Keratinocyte (primary cell): ENCODE results near the gene SIM2. TPM values are rescaled to one million over a fixed set of nuclear protein-coding genes. Genes with fewer than 3 reads are reported as not detected.

Experiments used
- DNase-seq: peaks from one replicate; pipeline ENCODE4 v3.0.0-alpha.2; 2011; ENCODE audit warnings: low read depth, missing footprints, low spot score
- FAIRE-seq: peaks from 2 replicates; lab custom pipeline; 2011; peaks lifted over from hg19 to GRCh38; lab: Jason Lieb, UNC
- H2AFZ ChIP-seq: 2 replicates; pipeline ENCODE4 v1.6.0; 2012; ENCODE audit warnings: low read length, control low read depth, inconsistent platforms; ENCODE audit not compliant: control insufficient read depth
- H3K27ac ChIP-seq: 2 replicates; pipeline ENCODE4 v1.5.1; 2011; ENCODE audit warnings: low read length; ENCODE audit not compliant: control insufficient read depth, insufficient read depth
- H3K27me3 ChIP-seq: 3 replicates; pipeline ENCODE4 v1.6.0; 2011; ENCODE audit warnings: low read length; ENCODE audit not compliant: control insufficient read depth, insufficient read depth; ENCODE audit errors: extremely low read depth
- H3K36me3 ChIP-seq, 2 experiments: 2 replicates in 1 of 2; 3 replicates in 1 of 2; pipeline ENCODE4 v1.5.1; 2011; ENCODE audit warnings: low read length in 2 of 2, mild to moderate bottlenecking in 1 of 2; ENCODE audit not compliant: control insufficient read depth in 2 of 2, insufficient read depth in 2 of 2; ENCODE audit errors: extremely low read depth in 1 of 2
- H3K4me1 ChIP-seq: 3 replicates; pipeline ENCODE4 v1.5.1; 2011; ENCODE audit warnings: low read length; ENCODE audit not compliant: control insufficient read depth, insufficient read depth; ENCODE audit errors: extremely low read depth
- H3K4me2 ChIP-seq: 3 replicates; pipeline ENCODE4 v1.6.0; 2011; ENCODE audit warnings: low read depth, low read length; ENCODE audit not compliant: control insufficient read depth, insufficient read depth; ENCODE audit errors: extremely low read depth
- H3K4me3 ChIP-seq, 3 experiments: fragments of 200-600 bp in 1 of 3; sonication (generic) in 1 of 3; 2 replicates in 2 of 3; 3 replicates in 1 of 3; pipeline ENCODE4 v1.5.1; 2011 to 2016; ENCODE audit warnings: low read length in 3 of 3, mild to moderate bottlenecking in 3 of 3, control low read depth in 2 of 3, inconsistent platforms in 1 of 3, low read depth in 1 of 3, mixed read lengths in 1 of 3, mixed run types in 1 of 3, moderate library complexity in 1 of 3; ENCODE audit not compliant: control insufficient read depth in 2 of 3, insufficient read depth in 2 of 3; ENCODE audit errors: extremely low read depth in 1 of 3
- H3K79me2 ChIP-seq: 2 replicates; pipeline ENCODE4 v1.6.0; 2012; ENCODE audit warnings: low read length; ENCODE audit not compliant: control insufficient read depth, insufficient read depth
- H3K9ac ChIP-seq: 3 replicates; pipeline ENCODE4 v1.6.0; 2011; ENCODE audit warnings: low read length; ENCODE audit not compliant: control insufficient read depth, insufficient read depth; ENCODE audit errors: extremely low read depth
- H3K9me1 ChIP-seq: 3 replicates; pipeline ENCODE4 v1.6.0; 2011; ENCODE audit warnings: low read length; ENCODE audit not compliant: control insufficient read depth, insufficient read depth; ENCODE audit errors: extremely low read depth
- H3K9me3 ChIP-seq: 2 replicates; pipeline ENCODE4 v1.5.1; 2012; ENCODE audit warnings: low read depth, low read length; ENCODE audit not compliant: control insufficient read depth
- H4K20me1 ChIP-seq: 3 replicates; pipeline ENCODE4 v1.6.0; 2011; ENCODE audit warnings: low read length; ENCODE audit not compliant: control insufficient read depth, insufficient read depth; ENCODE audit errors: extremely low read depth
- EZH2 ChIP-seq: IDR thresholded peaks from one replicate; pipeline ENCODE4 v1.6.1; 2012; ENCODE audit warnings: inconsistent platforms, mild to moderate bottlenecking, low read length, moderate library complexity
- dilution Hi-C: fragments of 300-500 bp; cut with MboI; formaldehyde crosslinking; loops from one replicate; pipeline ENCODE4 v1.7.0; 2020; ENCODE audit warnings: low sequenced_read_pairs; ENCODE audit not compliant: extremely low pct_ligation_motif_present
- polyA plus RNA-seq, 5 experiments: library from polyadenylated mRNA; depleted of rRNA in 3 of 5; stranded (reverse) in 3 of 5; stranded (forward) in 1 of 5; unstranded in 1 of 5; fragments of >200 nt; gene quantifications; 1 replicate in 1 of 5; 2 replicates in 3 of 5; 3 replicates in 1 of 5; pipeline versions ENCODE4 v1.2.1 to v1.2.3, GENCODE V29; 2011 to 2012; ENCODE audit warnings: missing spikeins in 2 of 5, low read depth in 1 of 5, low replicate concordance in 1 of 5
- TF ChIP-seq, protein P1 (sequence below), 3 experiments: IDR thresholded peaks in 1 of 3; conservative IDR thresholded peaks in 1 of 3; optimal IDR thresholded peaks in 1 of 3; 2 replicates in 2 of 3; 3 replicates in 1 of 3; pipeline versions ENCODE3 to v1.5.1; 2011; ENCODE audit warnings: low read length in 3 of 3, mild to moderate bottlenecking in 3 of 3, moderate library complexity in 2 of 3, control low read depth in 1 of 3, inconsistent platforms in 1 of 3; ENCODE audit not compliant: insufficient read depth in 2 of 3; ENCODE audit errors: extremely low read depth in 1 of 3

SIM2 gene
- polyA plus RNA-seq, 1 donor (not counting 4 experiments of a cell fraction or from before 2014, with no cell fraction given): 0.05 TPM

DNA sequence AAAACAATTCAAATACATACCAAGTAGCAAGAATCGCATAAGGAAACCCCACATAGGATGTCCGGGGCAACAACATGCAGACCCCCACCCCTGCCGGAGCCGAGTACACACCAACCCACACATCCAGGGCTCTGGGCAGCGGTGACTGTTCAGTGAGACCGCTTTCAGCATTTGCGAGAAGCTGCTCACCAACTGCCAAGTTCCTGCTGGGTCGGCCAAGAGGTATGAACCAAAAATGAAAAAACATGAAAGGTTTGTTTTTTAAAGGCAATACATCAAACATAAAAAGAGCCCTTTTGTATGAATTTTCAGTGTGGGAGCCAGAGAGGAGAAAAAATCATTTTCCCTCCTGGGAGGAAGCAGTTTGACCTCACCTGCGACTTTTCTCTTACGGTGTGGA is 92.3 kb downstream of the SIM2 start:
- H3K4me3 ChIP-seq: no peak overlapping the region
- H2AFZ ChIP-seq: no peak overlapping the region
- peaks cover 10% of the 10 kb centered on the region for H3K4me1 ChIP-seq
- no peak overlapping the region for H3K27ac ChIP-seq
- H3K4me2 ChIP-seq: no peak overlapping the region
- H4K20me1 ChIP-seq: no peaks in the 10 kb centered on the region
- no peaks in the 10 kb centered on the region for H3K79me2 ChIP-seq
- no peak for FAIRE-seq
- no peaks in the 10 kb centered on the region for H3K27me3 ChIP-seq
- no peaks in the 10 kb centered on the region for H3K9me1 ChIP-seq
- H3K9me3 ChIP-seq: no peaks in the 10 kb centered on the region
- no peak for DNase-seq
- H3K9ac ChIP-seq: no peak overlapping the region
- no peaks in the 10 kb centered on the region for H3K36me3 ChIP-seq
- TF ChIP-seq EZH2: no peak
- TF ChIP-seq, protein P1, sequence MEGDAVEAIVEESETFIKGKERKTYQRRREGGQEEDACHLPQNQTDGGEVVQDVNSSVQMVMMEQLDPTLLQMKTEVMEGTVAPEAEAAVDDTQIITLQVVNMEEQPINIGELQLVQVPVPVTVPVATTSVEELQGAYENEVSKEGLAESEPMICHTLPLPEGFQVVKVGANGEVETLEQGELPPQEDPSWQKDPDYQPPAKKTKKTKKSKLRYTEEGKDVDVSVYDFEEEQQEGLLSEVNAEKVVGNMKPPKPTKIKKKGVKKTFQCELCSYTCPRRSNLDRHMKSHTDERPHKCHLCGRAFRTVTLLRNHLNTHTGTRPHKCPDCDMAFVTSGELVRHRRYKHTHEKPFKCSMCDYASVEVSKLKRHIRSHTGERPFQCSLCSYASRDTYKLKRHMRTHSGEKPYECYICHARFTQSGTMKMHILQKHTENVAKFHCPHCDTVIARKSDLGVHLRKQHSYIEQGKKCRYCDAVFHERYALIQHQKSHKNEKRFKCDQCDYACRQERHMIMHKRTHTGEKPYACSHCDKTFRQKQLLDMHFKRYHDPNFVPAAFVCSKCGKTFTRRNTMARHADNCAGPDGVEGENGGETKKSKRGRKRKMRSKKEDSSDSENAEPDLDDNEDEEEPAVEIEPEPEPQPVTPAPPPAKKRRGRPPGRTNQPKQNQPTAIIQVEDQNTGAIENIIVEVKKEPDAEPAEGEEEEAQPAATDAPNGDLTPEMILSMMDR (optimal IDR thresholded peaks at IDR 0.05 in 1 of 3, IDR thresholded peaks at IDR 0.05 in 1 of 3, conservative IDR thresholded peaks at IDR 0.05 in 1 of 3; ENCODE audit: extremely low read depth in 1 of 3, insufficient read depth in 2 of 3, low read length in 3 of 3): no peak
- dilution Hi-C loops: no loop called here

DNA sequence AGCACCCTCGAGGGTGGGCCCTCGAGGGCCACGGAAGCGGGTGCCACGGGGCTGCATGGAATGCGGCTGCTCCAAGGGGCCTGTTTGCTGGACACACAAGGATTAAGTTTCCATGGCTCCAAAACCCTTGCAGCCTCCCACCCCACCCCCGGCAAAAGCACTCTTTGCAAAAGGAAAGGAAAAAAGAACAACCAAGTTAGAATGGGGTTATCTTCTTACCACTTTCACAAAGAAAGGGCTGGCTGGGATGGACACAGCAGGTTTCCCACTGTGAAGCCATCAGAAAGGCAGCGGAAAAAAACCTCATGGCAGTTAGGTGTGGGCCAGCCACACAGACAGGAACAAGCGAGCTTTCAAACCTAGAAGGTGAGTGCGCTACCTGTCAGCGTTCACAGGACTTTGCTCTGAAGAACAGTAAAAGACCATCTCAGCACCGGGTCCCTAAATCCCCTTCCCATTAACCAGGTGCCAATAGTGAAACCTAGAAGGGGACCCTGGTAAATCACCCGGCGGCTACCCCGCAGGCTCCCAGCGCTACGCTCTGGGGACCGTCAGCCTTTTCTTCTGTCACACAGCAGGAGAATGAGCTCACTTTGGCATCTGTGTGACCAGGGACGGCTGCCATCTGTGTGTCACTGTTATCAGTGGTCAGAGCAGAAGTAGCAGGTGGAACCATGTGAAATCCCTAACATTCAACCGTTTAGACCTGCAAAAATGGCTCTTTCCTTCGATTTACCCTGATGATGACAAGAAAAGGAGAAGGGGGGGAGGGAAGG is 93.0 kb downstream of the SIM2 start:
- H3K9me1 ChIP-seq: no peaks in the 10 kb centered on the region
- dilution Hi-C loops: no loop called here
- H3K9ac ChIP-seq: no peak overlapping the region
- no peaks in the 10 kb centered on the region for H4K20me1 ChIP-seq
- DNase-seq (no peak), FAIRE-seq (no peak)
- H3K36me3 ChIP-seq: no peaks in the 10 kb centered on the region
- H3K79me2 ChIP-seq: no peaks in the 10 kb centered on the region
- TF ChIP-seq EZH2: no peak
- TF ChIP-seq, protein P1 (optimal IDR thresholded peaks at IDR 0.05 in 1 of 3, IDR thresholded peaks at IDR 0.05 in 1 of 3, conservative IDR thresholded peaks at IDR 0.05 in 1 of 3; ENCODE audit: extremely low read depth in 1 of 3, insufficient read depth in 2 of 3, low read length in 3 of 3): no peak
- H3K27me3 ChIP-seq: no peaks in the 10 kb centered on the region
- no peak overlapping the region for H2AFZ ChIP-seq
- H3K27ac ChIP-seq: no peak overlapping the region
- H3K4me1 ChIP-seq: peaks cover 10% of the 10 kb centered on the region
- no peaks in the 10 kb centered on the region for H3K9me3 ChIP-seq
- H3K4me2 ChIP-seq: no peak overlapping the region
- no peak overlapping the region for H3K4me3 ChIP-seq
